GM21367 (cell line): Measurements from ENCODE around the gene RPS14.
"Not testable (repeated sequence)": the region's sequence is repeated elsewhere in the genome, so short reads cannot be mapped to it uniquely, and the experiment has no call there.

Experiments
- ATAC-seq: cut with Tn5 transposase; IDR thresholded peaks from one replicate; pipeline ENCODE4 v1.9.1; 2021; ENCODE audit not compliant: unreplicated experiment

Gene RPS14

GRCh38 chr5:150481708-150481965 lies 32.1 kb upstream of the RPS14 start:
- no peak for ATAC-seq

- ATAC-seq = no peak
Measured at GRCh38 chr5:150479416-150479815, 29.9 kb upstream of the RPS14 start.

- not testable (repeated sequence) for ATAC-seq
Measured at GRCh38 chr5:150476568-150476967, 27.0 kb upstream of the RPS14 start.

GRCh38 chr5:150473673-150474358 lies 24.3 kb upstream of the RPS14 start:
- no peak for ATAC-seq

GRCh38 chr5:150469718-150470469 lies 20.4 kb upstream of the RPS14 start:
- ATAC-seq = no peak

- no peak for ATAC-seq
Measured at GRCh38 chr5:150468206-150468605, 18.7 kb upstream of the RPS14 start.

GRCh38 chr5:150465927-150466326 lies 16.4 kb upstream of the RPS14 start:
- ATAC-seq = no peak

- ATAC-seq = no peak
Measured at GRCh38 chr5:150464554-150465012, 15.0 kb upstream of the RPS14 start.

GRCh38 chr5:150461231-150461630 lies 11.7 kb upstream of the RPS14 start:
- ATAC-seq = peak; percentile 70

- ATAC-seq = no peak
Measured at GRCh38 chr5:150460781-150461180, 11.2 kb upstream of the RPS14 start.

- peak; percentile 56 for ATAC-seq
Measured at GRCh38 chr5:150458802-150459557, 9.4 kb upstream of the RPS14 start.

GRCh38 chr5:150457562-150458240 lies 8.2 kb upstream of the RPS14 start:
- no peak for ATAC-seq

GRCh38 chr5:150457121-150457520 lies 7.6 kb upstream of the RPS14 start:
- ATAC-seq = no peak

- ATAC-seq = no peak
Measured at GRCh38 chr5:150454492-150455229, 5.1 kb upstream of the RPS14 start.

- ATAC-seq = not testable (repeated sequence)
Measured at GRCh38 chr5:150454027-150454426, 4.5 kb upstream of the RPS14 start.

GRCh38 chr5:150452914-150453313 lies 3.4 kb upstream of the RPS14 start:
- ATAC-seq = no peak

- ATAC-seq = no peak
Measured at GRCh38 chr5:150451594-150451993, 2.1 kb upstream of the RPS14 start.

- ATAC-seq = peak; percentile 21
Measured at GRCh38 chr5:150448952-150449516, 505 bp downstream of the RPS14 start.

GRCh38 chr5:150448334-150448733 lies 1.2 kb downstream of the RPS14 start:
- ATAC-seq = no peak

- no peak for ATAC-seq
Measured at GRCh38 chr5:150447188-150447587, 2.4 kb downstream of the RPS14 start.
